GM23248 (cell line): ENCODE results near the gene CTNNA3. TPM values are rescaled to one million over a fixed set of nuclear protein-coding genes. Genes with fewer than 3 reads are reported as not detected.

ENCODE experiments used
- DNase-seq: peaks from one replicate; pipeline ENCODE4 v3.0.0-alpha.2; 2015
- H2AFZ ChIP-seq: fragments of 200-600 bp; sonication (generic); 2 replicates; pipeline ENCODE4 v1.6.1; 2016; ENCODE audit warnings: antibody characterized with exemption
- H3F3A ChIP-seq: fragments of 200-600 bp; sonication (generic); 2 replicates; pipeline ENCODE4 v1.6.1; 2016; ENCODE audit warnings: mild to moderate bottlenecking, antibody characterized with exemption, mixed run types; ENCODE audit not compliant: insufficient read depth
- H3K27ac ChIP-seq: fragments of 200-600 bp; sonication (generic); 2 replicates; pipeline ENCODE4 v1.5.1; 2016; ENCODE audit warnings: mild to moderate bottlenecking
- H3K27me3 ChIP-seq: fragments of 200-600 bp; sonication (generic); replicated peaks from 2 replicates; pipeline ENCODE4 v1.6.1; 2016; ENCODE audit warnings: mild to moderate bottlenecking; ENCODE audit not compliant: insufficient read depth
- H3K36me3 ChIP-seq: fragments of 200-600 bp; sonication (generic); 2 replicates; pipeline ENCODE4 v1.6.1; 2016; ENCODE audit warnings: low read depth, mild to moderate bottlenecking
- H3K4me1 ChIP-seq: fragments of 200-600 bp; sonication (generic); 2 replicates; pipeline ENCODE4 v1.6.1; 2016; ENCODE audit warnings: mild to moderate bottlenecking; ENCODE audit not compliant: insufficient read depth
- H3K4me2 ChIP-seq: fragments of 200-600 bp; sonication (generic); one replicate; pipeline ENCODE4 v1.6.1; 2016; ENCODE audit warnings: mild to moderate bottlenecking; ENCODE audit not compliant: unreplicated experiment
- H3K4me3 ChIP-seq: fragments of 200-600 bp; sonication (generic); 2 replicates; pipeline ENCODE4 v1.5.1; 2016; ENCODE audit warnings: mild to moderate bottlenecking
- H3K79me2 ChIP-seq: fragments of 200-600 bp; sonication (generic); 2 replicates; pipeline ENCODE4 v1.6.1; 2016; ENCODE audit warnings: mild to moderate bottlenecking; ENCODE audit not compliant: insufficient read depth
- H3K9ac ChIP-seq: fragments of 200-600 bp; sonication (generic); 2 replicates; pipeline ENCODE4 v1.6.1; 2016; ENCODE audit warnings: mild to moderate bottlenecking
- H3K9me2 ChIP-seq: fragments of 200-600 bp; sonication (generic); 2 replicates; pipeline ENCODE4 v1.6.1; 2016; ENCODE audit warnings: mixed run types, mild to moderate bottlenecking, moderate library complexity; ENCODE audit not compliant: insufficient read depth
- H3K9me3 ChIP-seq: fragments of 200-600 bp; sonication (generic); one replicate; pipeline ENCODE4 v1.6.1; 2017; ENCODE audit warnings: low read depth
- H4K20me1 ChIP-seq: fragments of 200-600 bp; sonication (generic); 2 replicates; pipeline ENCODE4 v1.6.0; 2016; ENCODE audit not compliant: insufficient read depth
- EZH2 ChIP-seq: fragments of 200-600 bp; sonication (generic); IDR thresholded peaks from 2 replicates; pipeline ENCODE4 v1.6.1; 2018; ENCODE audit warnings: antibody characterized with exemption, mild to moderate bottlenecking; ENCODE audit not compliant: insufficient read depth, poor library complexity, severe bottlenecking
- EZH2phosphoT487 ChIP-seq: fragments of 200-600 bp; sonication (generic); IDR thresholded peaks from 2 replicates; pipeline ENCODE4 v1.6.1; 2018; ENCODE audit warnings: antibody characterized with exemption, moderate library complexity, mild to moderate bottlenecking, low read depth; ENCODE audit not compliant: insufficient read depth
- WGBS, 2 experiments: methylation state at CpG; one replicate each; pipeline ENCODE4 v1.1.6; 2015 to 2017; ENCODE audit warnings: low lambda C conversion rate in 2 of 2, low coverage in 1 of 2; ENCODE audit errors: missing lambda C conversion rate in 2 of 2; 5-methylcytosine and 5-hydroxymethylcytosine counted together
- in situ Hi-C: fragments of 300-500 bp; cut with MboI; formaldehyde crosslinking; loops from 2 replicates; pipeline ENCODE4 v1.15.0; 2020
- polyA plus RNA-seq: library from polyadenylated mRNA; unstranded; fragments of >200 nt; fragmentation: Nextera tagmentation; extraction: Ambion mirVana; gene quantifications from 2 replicates; pipeline ENCODE4 v1.2.1, GENCODE V29; 2016
- total RNA-seq: library from RNA; depleted of rRNA; stranded (reverse); fragments of >200 nt; shearing (Covaris generic); gene quantifications from 2 replicates; pipeline ENCODE4 v1.2.3, GENCODE V29; 2014

The CTNNA3 gene
- total and polyA plus RNA-seq, 2 experiments from 2014 or later, result not detected

GRCh38 chr10:66514666-66515065 is 1181.3 kb downstream of the CTNNA3 start:
- TF ChIP-seq EZH2, result no peak
- no peak for TF ChIP-seq EZH2phosphoT487
- Histone ChIP-seq H3K27ac (no peak overlapping the region), H3K36me3 (no peaks in the 10 kb centered on the region), H3K27me3 (no peaks in the 10 kb centered on the region), H3K4me1 (no peaks in the 10 kb centered on the region), H3F3A (no peaks in the 10 kb centered on the region), H3K9ac (no peak overlapping the region), H3K79me2 (no peaks in the 10 kb centered on the region), H3K9me2 (no peaks in the 10 kb centered on the region; the same call in 1 of the 2 replicates), H2AFZ (no peak overlapping the region), H3K4me3 (no peak overlapping the region), H3K9me3 (no peaks in the 10 kb centered on the region), H3K4me2 (no peak overlapping the region), H4K20me1 (no peaks in the 10 kb centered on the region)
- no peak for DNase-seq
- 0% methylated on average over 1 of the region's 1 CpG for WGBS, 2 experiments
- in situ Hi-C loops, result no loop called here

DNA sequence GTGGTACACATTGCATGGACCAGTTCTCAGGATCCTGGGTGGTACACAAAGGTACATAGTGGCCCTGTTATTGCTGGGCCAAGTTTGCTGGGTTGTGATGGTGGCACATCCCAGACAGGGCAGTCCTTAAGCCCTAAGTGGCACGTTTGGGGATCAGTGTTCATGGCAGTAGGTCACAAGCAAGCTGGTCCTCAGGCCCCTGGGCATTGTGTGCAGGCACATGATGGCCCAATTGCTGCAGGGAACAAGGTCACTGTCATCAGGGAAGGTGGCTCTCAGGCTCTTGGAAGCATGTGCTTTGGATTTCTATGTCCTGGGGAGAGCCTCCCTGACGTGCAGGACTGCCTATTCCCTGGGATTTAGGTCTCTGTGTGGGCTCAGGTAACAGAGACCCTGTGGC is 1182.5 kb downstream of the CTNNA3 start:
- no peak for DNase-seq
- 6 to 11% methylated on average over 2 of the region's 2 CpGs for WGBS, 2 experiments
- no peaks in the 10 kb centered on the region for H3K79me2 ChIP-seq
- in situ Hi-C loops, result no loop called here
- H3K4me2 ChIP-seq, result no peak overlapping the region
- H2AFZ ChIP-seq, result no peak overlapping the region
- no peak for TF ChIP-seq EZH2
- TF ChIP-seq EZH2phosphoT487, result no peak
- no peak overlapping the region for H3K9ac ChIP-seq
- H3K9me3 ChIP-seq, result no peaks in the 10 kb centered on the region
- H4K20me1 ChIP-seq, result no peaks in the 10 kb centered on the region
- H3K27ac ChIP-seq, result no peak overlapping the region
- no peaks in the 10 kb centered on the region for H3K4me1 ChIP-seq
- H3F3A ChIP-seq, result no peaks in the 10 kb centered on the region
- no peaks in the 10 kb centered on the region for H3K36me3 ChIP-seq
- no peaks in the 10 kb centered on the region for H3K27me3 ChIP-seq
- H3K9me2 ChIP-seq, result no peaks in the 10 kb centered on the region; the same call in 1 of the 2 replicates
- H3K4me3 ChIP-seq, result no peak overlapping the region

DNA sequence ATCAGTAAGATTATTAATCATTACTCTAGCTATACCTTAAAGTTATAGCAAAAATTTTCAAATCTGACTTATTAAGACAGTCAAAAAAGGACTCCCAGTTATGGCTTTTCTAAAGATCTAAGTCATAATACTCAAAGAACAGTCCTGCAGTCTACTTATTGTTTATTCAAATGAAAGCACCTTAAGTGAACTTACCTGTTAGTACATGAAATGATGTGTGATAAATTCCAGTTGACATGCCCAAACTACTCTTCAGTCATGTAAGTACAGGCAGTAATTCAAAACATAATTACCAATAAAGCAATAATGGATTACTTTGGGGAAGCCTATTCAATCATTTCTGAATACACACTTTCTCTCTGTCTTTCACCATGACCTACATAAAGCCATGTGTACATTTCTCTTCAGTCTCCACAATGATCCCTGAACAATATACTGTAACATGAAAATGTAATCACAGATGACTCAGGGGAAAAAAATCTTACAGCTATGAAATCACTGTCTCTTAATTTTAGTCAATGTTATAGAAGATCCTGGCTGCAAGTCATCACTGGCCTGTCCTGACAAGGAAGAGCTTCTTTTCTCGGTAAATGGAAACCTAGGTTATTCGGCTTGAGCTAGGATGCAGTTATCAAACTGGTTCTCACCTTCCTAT is 1190.9 kb downstream of the CTNNA3 start:
- in situ Hi-C loops, result no loop called here
- H3K27me3 ChIP-seq, result no peaks in the 10 kb centered on the region
- no peak overlapping the region for H3K9ac ChIP-seq
- no peaks in the 10 kb centered on the region for H3K36me3 ChIP-seq
- no peak overlapping the region for H3K4me2 ChIP-seq
- no peaks in the 10 kb centered on the region for H3F3A ChIP-seq
- H3K4me3 ChIP-seq, result no peak overlapping the region
- no peak overlapping the region for H3K27ac ChIP-seq
- DNase-seq, result no peak
- H3K9me3 ChIP-seq, result no peaks in the 10 kb centered on the region
- no peaks in the 10 kb centered on the region for H3K9me2 ChIP-seq
- no peaks in the 10 kb centered on the region for H4K20me1 ChIP-seq
- no peak overlapping the region for H2AFZ ChIP-seq
- WGBS, 2 experiments, result 46 to 67% methylated on average over 2 of the region's 2 CpGs
- TF ChIP-seq EZH2phosphoT487, result no peak
- TF ChIP-seq EZH2, result no peak
- H3K79me2 ChIP-seq, result no peaks in the 10 kb centered on the region
- H3K4me1 ChIP-seq, result no peaks in the 10 kb centered on the region

DNA sequence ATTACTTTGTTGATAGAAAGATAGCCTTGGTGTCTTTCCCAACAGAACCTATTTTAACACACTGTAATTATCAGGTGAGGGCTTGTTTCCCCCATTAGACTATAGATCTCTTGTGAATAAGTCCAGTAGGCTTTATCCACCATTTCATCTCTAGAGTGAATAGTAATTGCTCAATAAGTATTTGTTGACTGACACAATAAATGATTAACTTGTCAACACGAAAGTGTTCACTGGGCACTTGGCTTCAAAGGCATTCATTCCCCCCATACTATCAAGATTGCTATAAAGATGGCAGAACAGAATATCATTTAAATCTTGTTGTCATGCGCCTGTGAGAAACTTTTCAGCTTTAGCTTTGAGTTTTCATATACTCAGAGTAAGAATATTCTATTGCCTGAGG is 1194.6 kb downstream of the CTNNA3 start:
- no peak overlapping the region for H3K27ac ChIP-seq
- no peak for DNase-seq
- no peak for TF ChIP-seq EZH2phosphoT487
- no peak for TF ChIP-seq EZH2
- H3K4me1 ChIP-seq, result no peaks in the 10 kb centered on the region
- H3K9ac ChIP-seq, result no peak overlapping the region
- no peaks in the 10 kb centered on the region for H3K9me3 ChIP-seq
- H3K27me3 ChIP-seq, result no peaks in the 10 kb centered on the region
- WGBS, 2 experiments, result 15 to 16% methylated on average over 2 of the region's 2 CpGs
- no peak overlapping the region for H3K4me2 ChIP-seq
- no peaks in the 10 kb centered on the region for H3K36me3 ChIP-seq
- no peaks in the 10 kb centered on the region for H3F3A ChIP-seq
- H2AFZ ChIP-seq, result no peak overlapping the region
- H4K20me1 ChIP-seq, result no peaks in the 10 kb centered on the region
- no peaks in the 10 kb centered on the region for H3K9me2 ChIP-seq
- H3K4me3 ChIP-seq, result no peak overlapping the region
- in situ Hi-C loops, result no loop called here
- H3K79me2 ChIP-seq, result no peaks in the 10 kb centered on the region

GRCh38 chr10:66483966-66484365 is 1212.0 kb downstream of the CTNNA3 start:
- Histone ChIP-seq H4K20me1 (no peaks in the 10 kb centered on the region), H3K27ac (no peak overlapping the region), H2AFZ (no peak overlapping the region), H3K4me3 (no peak overlapping the region), H3K9ac (no peak overlapping the region), H3K4me2 (no peak overlapping the region), H3K36me3 (no peaks in the 10 kb centered on the region), H3K79me2 (no peaks in the 10 kb centered on the region), H3K9me3 (peaks cover 6% of the 10 kb centered on the region), H3F3A (no peaks in the 10 kb centered on the region), H3K4me1 (no peaks in the 10 kb centered on the region), H3K27me3 (no peaks in the 10 kb centered on the region), H3K9me2 (no peaks in the 10 kb centered on the region)
- in situ Hi-C loops, result no loop called here
- DNase-seq, result no peak
- TF ChIP-seq EZH2phosphoT487 (no peak), EZH2 (no peak)
